NCI-H2107 treated with DMSO at 0.1 percent for 48 hours (cell line): Measurements from ENCODE around the gene DHRSX.
"Not testable (repeated sequence)": the region's sequence is repeated elsewhere in the genome, so short reads cannot be mapped to it uniquely, and the experiment has no call there.

Experiments used
- DNase-seq: peaks from one replicate; lab custom pipeline; 2025; ENCODE audit not compliant: unreplicated experiment; lab: John Stamatoyannopoulos, UW

DHRSX gene

GRCh38 chrX:2398064-2398656 lies 102.6 kb downstream of the DHRSX start:
- no peak for DNase-seq

DNA sequence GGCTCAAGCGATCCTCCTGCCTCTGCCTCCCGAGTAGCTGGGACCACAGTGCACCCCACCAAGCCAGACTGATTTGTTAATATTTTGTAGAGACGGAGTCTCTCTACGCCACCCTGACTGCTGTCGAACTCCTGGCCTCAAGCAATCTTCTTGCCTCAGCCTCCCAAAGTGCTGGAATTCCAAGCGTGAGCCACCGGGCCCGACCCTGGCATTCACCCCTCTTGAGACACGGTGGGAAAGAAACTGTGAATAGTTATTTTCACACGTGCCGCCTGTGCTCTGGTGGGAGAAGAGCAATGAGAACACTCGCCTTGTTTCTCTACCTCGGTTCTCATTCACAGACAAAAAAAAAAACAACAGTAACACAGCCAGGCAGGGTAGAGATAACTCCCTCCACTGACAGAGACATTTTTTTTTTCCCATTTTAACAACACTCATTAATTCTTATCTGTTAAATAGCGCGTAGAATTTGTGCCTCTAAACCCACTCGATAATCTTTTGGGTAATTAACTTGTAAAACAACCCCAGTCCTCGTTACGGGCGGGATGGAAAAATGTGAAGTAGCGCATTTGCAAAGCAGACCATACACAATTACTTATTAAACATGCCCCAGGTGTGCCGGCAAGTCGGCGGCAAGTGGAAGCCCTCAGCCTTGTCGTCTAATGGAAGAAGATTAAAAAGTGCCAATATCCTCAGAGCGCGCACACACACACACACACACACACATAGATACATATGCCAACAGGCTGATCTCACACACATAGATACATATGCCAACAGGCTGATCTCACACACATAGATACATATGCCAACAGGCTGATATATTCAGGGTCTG lies 103.3 kb downstream of the DHRSX start:
- DNase-seq = no peak

GRCh38 chrX:2395261-2395992 lies 105.3 kb downstream of the DHRSX start:
- DNase-seq = no peak

DNA sequence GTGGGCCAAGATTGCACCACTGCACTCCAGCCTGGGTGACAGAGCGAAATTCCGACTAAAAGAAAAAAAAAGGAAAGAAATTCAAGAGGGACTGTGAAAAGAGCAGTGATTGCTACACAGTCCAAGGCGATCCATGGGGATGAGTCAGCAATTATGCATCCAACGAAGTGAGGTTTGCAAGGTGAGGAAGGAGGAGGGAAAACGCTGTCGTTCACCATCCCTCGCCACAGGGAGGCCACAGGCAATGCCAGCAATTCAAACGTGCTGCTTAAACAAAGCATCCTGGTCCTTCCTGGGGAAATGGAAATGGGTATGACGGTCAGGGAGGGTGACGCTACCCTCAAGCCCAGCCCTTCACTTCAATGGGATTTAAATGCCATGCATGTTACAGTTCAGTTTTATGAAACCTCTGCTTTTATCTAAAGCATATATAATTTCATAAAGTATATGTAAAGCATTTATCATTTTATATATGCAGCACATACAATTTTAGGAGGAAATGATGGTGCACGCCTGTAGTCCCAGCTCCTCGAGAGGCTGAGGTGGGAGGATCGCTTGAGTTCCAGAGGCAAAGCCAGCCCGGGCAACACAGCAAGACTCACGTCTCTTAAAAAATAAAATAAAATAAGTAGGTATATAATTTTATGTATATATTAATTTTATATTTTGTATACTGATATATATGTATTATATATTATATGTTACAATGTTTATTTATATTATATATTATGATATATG lies 108.7 kb downstream of the DHRSX start:
- no peak for DNase-seq

DNA sequence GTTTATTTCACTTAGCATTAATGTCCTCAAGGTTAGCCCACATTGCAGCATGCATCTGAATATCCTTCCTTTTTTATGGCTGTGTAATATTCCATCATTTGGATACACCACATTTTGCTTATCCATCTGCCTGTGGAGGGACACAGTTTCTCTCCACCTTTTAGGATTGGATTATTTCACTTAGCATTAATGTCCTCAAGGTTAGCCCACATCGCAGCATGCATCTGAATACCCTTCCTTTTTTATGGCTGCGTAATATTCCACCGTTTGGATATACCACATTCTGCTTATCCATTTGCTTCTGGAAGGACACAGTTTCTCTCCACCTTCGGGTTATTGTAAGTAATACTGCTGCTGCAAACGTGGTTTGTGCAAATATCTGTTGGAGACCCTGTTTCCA lies 110.0 kb downstream of the DHRSX start:
- DNase-seq = no peak

DNA sequence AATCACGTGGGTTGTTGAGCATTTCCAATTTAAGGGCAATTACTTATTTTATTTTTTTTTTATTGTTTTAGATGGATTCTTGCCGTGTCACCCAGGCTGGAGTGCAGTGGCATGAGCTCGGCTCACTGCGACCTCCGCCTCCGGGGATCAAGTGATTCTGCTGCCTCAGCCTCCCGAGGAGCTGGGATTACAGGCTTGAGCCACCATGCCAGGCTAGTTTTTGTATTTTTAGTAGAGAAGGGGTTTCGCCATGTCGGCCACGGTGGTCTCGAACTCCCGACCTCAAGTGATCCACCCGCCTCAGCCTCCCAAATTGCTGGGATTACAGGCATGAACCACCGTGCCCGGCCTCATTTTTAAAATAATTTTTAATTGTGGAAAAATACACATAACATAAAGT lies 111.0 kb downstream of the DHRSX start:
- not testable (repeated sequence) for DNase-seq

- no peak for DNase-seq
Observed at GRCh38 chrX:2389324-2389723, 111.5 kb downstream of the DHRSX start.

- DNase-seq = no peak
Observed at GRCh38 chrX:2388669-2389068, 112.1 kb downstream of the DHRSX start.

GRCh38 chrX:2387614-2388239 lies 113.0 kb downstream of the DHRSX start:
- no peak for DNase-seq

GRCh38 chrX:2385224-2385623 lies 115.6 kb downstream of the DHRSX start:
- no peak for DNase-seq

DNA sequence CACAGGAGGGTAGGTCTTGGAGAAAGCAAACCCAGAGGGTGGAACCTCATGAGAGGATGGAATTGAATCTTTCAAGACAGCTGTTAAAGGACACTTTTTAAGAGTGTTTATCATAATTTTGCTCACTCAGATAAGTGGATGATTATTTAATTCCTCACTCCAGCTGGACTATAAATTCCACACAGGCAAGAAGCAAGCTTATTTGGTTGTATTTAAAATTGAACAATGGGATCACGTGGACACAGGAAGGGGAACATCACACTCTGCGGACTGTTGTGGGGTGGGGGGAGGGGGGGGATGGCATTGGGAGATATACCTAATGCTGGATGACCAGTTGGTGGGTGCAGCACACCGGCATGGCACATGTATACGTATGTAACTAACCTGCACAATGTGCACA lies 116.3 kb downstream of the DHRSX start:
- DNase-seq = no peak

GRCh38 chrX:2383735-2384134 lies 117.0 kb downstream of the DHRSX start:
- DNase-seq = no peak

DNA sequence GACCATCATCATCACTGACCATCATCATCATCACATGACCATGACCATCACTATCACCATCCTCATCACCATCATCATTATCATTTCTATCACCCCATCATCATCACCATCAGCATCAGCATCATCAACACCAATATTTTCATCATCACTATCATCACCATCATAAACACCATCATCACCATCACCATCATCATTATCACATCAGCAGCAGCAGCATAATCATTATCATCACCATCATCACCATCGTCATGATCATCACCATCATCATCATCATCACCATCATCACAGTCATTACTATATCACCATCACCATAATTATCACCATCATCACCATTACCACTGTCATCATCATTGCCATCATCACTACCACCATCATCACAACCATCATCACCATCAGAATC lies 117.6 kb downstream of the DHRSX start:
- no peak for DNase-seq

- not testable (repeated sequence) for DNase-seq
Observed at GRCh38 chrX:2382433-2383048, 118.2 kb downstream of the DHRSX start.

DNA sequence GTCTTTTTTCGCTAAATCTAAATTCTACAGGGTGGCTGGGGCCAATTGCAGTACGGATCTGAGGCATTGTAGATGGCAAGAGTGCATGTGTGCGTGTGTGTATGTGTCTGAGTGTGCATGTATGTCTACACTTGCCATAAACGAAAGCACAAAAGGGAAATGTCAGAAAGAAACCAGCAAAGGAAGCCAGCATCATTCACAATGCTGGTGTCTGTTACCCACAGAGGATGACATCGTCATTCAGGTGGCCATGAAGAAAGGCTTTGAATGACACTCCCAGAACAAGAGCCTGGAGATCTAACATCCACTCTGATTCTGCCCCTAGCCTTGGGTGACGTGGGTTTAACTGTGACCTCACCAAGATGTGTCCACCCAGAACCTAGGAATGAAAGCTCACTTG lies 124.6 kb downstream of the DHRSX start:
- DNase-seq = no peak

GRCh38 chrX:2374086-2374485 lies 126.7 kb downstream of the DHRSX start:
- DNase-seq = no peak

- DNase-seq = no peak
Observed at GRCh38 chrX:2373615-2374014, 127.2 kb downstream of the DHRSX start.

DNA sequence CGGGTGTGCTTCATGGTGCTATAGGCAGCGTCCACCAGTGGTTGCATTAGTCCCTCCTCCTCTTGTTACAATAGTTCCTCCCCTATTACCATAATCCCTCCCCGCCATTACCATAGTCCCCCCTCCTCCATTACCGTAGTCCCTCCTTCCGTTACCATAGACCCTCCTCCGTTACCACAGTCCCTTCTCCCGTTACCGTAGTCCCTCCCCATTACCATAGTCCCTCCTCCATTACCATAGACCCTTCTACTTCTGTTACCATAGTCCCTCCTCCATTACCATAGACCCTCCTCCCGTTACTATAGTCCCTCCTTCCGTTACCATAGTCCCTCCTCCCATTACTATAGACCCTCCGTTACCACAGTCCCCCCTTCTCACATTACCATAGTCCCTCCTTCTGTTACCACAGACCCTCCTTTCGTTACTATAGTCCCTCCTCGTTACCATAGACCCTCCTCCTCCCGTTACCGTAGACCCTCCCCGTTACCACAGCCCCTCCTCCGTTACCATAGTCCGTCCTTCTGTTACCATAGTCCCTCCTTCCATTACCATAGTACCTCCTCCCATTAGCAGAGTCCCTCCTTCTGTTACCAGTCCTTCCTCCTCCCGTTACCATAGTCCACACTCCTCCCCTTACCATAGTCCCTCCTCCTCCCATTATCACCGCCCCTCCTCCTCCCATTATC lies 129.6 kb downstream of the DHRSX start:
- DNase-seq = no peak

- no peak for DNase-seq
Observed at GRCh38 chrX:2370456-2370855, 130.3 kb downstream of the DHRSX start.

GRCh38 chrX:2369206-2369605 lies 131.6 kb downstream of the DHRSX start:
- DNase-seq = no peak
